ENCODE data around the gene GREM1. TPM values are rescaled to one million over a fixed set of nuclear protein-coding genes. Genes with fewer than 3 reads are reported as not detected.

The GREM1 gene
- total RNA-seq, 1 donor from 2014 or later, result not detected

- intact Hi-C loops (cut with micrococcal nuclease), result no loop called here
Observed at GRCh38 chr15:32694222-32694983, 23.4 kb upstream of the GREM1 start.

GRCh38 chr15:32698773-32699390 is 18.9 kb upstream of the GREM1 start:
- intact Hi-C loops (cut with micrococcal nuclease), result no loop called here

- intact Hi-C loops (cut with micrococcal nuclease), result no loop called here
Observed at GRCh38 chr15:32700501-32701150, 17.2 kb upstream of the GREM1 start.

GRCh38 chr15:32701863-32702262 is 15.9 kb upstream of the GREM1 start:
- intact Hi-C loops (cut with micrococcal nuclease), result no loop called here

GRCh38 chr15:32704395-32704981 is 13.3 kb upstream of the GREM1 start:
- intact Hi-C loops (cut with micrococcal nuclease), result no loop called here

GRCh38 chr15:32705446-32705845 is 12.4 kb upstream of the GREM1 start:
- intact Hi-C loops (cut with micrococcal nuclease), result no loop called here

- intact Hi-C loops (cut with micrococcal nuclease), result no loop called here
Observed at GRCh38 chr15:32706704-32707103, 11.1 kb upstream of the GREM1 start.

- intact Hi-C loops (cut with micrococcal nuclease), result no loop called here
Observed at GRCh38 chr15:32707436-32707835, 10.4 kb upstream of the GREM1 start.

GRCh38 chr15:32709295-32710033 is 8.3 kb upstream of the GREM1 start:
- intact Hi-C loops (cut with micrococcal nuclease), result no loop called here

- intact Hi-C loops (cut with micrococcal nuclease), result no loop called here
Observed at GRCh38 chr15:32715276-32715675, 2.5 kb upstream of the GREM1 start.

GRCh38 chr15:32716216-32716914 is 1.4 kb upstream of the GREM1 start:
- intact Hi-C loops (cut with micrococcal nuclease), result no loop called here

- intact Hi-C loops (cut with micrococcal nuclease), result no loop called here
Observed at GRCh38 chr15:32716915-32717425, 834 bp upstream of the GREM1 start.

GRCh38 chr15:32718227-32718820 is 520 bp downstream of the GREM1 start:
- intact Hi-C loops (cut with micrococcal nuclease), result no loop called here

- intact Hi-C loops (cut with micrococcal nuclease), result no loop called here
Observed at GRCh38 chr15:32718821-32719716, 1.3 kb downstream of the GREM1 start.

- intact Hi-C loops (cut with micrococcal nuclease), result no loop called here
Observed at GRCh38 chr15:32721596-32721995, 3.8 kb downstream of the GREM1 start.

- intact Hi-C loops (cut with micrococcal nuclease), result no loop called here
Observed at GRCh38 chr15:32722136-32722535, 4.3 kb downstream of the GREM1 start.

GRCh38 chr15:32723171-32723948 is 5.6 kb downstream of the GREM1 start:
- intact Hi-C loops (cut with micrococcal nuclease), result no loop called here

- intact Hi-C loops (cut with micrococcal nuclease), result no loop called here
Observed at GRCh38 chr15:32729700-32730395, 12.0 kb downstream of the GREM1 start.
